C4-2B (cell line): Measurements from ENCODE around the gene IFI30.

Source experiments
- CTCF ChIP-seq: fragments of 450-650 bp; conservative IDR thresholded peaks from 2 replicates; pipeline ENCODE4 v1.5.1; 2017; ENCODE audit warnings: mild to moderate bottlenecking
- ZFX ChIP-seq: fragments of 450-650 bp; IDR thresholded peaks from 2 replicates; pipeline ENCODE4 v1.6.1; 2017

DNA sequence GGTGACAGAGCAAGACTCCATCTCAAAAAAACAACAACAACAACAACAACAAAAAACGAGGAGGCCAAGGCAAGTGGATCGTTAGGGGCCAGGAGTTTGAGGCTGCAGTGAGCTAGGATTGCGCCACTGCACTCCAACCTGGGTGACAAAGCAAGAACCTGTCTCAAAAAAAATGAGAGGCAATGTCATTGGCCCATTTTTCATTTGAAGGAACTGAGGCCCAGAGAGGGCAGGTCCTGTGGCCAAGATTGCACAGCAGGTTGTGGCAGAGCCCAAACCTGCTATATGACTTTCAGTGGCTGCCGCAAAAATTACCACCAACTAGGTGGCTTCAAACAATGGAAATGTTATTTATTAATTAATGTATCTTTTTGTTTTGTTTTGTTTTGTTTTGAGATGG is 15.1 kb upstream of the IFI30 start:
- TF ChIP-seq CTCF (no peak), ZFX (no peak)
